ENCODE results near the gene RAD18.

GRCh38 chr3:8838234-8838633 lies 125.0 kb downstream of the RAD18 start:
- no peak for TF ChIP-seq CTCF (IDR thresholded peaks at IDR 0.05)
- TF ChIP-seq EZH2phosphoT487 (IDR thresholded peaks at IDR 0.05), result no peak
- TF ChIP-seq EZH2 (IDR thresholded peaks at IDR 0.05), result no peak

Measured in neural progenitor cell (in vitro differentiated cells).